ENCODE data around the gene MEX3A. TPM values are rescaled to one million over a fixed set of nuclear protein-coding genes. Genes with fewer than 3 reads are reported as not detected.
A peak's percentile ranks its signal among the peaks of the same experiment; 100 is the strongest.

Gene MEX3A, protein sequence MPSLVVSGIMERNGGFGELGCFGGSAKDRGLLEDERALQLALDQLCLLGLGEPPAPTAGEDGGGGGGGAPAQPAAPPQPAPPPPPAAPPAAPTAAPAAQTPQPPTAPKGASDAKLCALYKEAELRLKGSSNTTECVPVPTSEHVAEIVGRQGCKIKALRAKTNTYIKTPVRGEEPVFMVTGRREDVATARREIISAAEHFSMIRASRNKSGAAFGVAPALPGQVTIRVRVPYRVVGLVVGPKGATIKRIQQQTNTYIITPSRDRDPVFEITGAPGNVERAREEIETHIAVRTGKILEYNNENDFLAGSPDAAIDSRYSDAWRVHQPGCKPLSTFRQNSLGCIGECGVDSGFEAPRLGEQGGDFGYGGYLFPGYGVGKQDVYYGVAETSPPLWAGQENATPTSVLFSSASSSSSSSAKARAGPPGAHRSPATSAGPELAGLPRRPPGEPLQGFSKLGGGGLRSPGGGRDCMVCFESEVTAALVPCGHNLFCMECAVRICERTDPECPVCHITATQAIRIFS
- total RNA-seq = under 1 TPM; 0.15 to 0.47 TPM

DNA sequence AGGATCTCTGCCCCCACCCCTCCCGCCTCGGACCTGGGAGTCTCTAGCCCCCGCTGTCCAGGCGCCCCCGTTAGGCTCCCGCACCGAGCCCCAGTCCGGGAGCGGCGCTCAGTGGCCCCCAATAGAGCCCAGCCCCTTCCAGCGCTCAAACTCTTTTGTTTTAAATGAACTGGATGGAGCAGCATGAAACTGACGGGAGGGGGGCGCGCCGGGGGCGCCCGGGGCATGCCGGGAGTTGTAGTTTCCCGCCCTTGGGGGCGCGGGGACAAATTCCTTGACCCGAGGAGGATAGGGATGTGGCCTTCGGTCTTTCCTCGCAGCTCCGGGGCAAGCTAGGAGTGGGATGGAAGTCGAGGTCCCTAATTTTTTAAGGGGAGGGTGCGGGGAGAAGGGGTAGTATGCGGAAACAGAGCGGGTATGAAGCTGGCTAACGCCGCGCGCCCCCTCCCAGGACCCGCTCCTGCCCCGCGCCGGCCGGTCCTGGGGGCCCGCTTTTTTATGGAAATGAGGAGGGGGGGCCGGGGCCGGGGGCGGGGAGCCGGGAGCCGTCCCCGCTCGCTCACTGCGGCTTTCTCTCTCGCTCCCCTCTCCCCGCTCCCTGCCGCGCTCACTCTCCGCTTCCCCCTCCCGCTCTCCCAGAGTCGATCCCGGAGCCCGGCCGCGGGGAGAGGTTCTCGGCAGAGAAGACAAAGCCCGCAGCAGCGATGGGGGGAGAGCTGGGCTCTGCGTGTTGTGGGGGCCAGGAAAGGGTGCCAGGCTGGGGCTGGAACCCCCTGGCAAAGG, at the start of gene MEX3A:
TSS of gene MEX3A (minus strand) at position 157 of the 783 bp plus-strand sequence. CDS start 467 bp downstream, outside the sequence.
- TF ChIP-seq, protein P1, sequence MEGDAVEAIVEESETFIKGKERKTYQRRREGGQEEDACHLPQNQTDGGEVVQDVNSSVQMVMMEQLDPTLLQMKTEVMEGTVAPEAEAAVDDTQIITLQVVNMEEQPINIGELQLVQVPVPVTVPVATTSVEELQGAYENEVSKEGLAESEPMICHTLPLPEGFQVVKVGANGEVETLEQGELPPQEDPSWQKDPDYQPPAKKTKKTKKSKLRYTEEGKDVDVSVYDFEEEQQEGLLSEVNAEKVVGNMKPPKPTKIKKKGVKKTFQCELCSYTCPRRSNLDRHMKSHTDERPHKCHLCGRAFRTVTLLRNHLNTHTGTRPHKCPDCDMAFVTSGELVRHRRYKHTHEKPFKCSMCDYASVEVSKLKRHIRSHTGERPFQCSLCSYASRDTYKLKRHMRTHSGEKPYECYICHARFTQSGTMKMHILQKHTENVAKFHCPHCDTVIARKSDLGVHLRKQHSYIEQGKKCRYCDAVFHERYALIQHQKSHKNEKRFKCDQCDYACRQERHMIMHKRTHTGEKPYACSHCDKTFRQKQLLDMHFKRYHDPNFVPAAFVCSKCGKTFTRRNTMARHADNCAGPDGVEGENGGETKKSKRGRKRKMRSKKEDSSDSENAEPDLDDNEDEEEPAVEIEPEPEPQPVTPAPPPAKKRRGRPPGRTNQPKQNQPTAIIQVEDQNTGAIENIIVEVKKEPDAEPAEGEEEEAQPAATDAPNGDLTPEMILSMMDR (IDR thresholded peaks at IDR 0.05) = peak in 1 of 2 donors; percentile 17
- H3K4me1 ChIP-seq = peaks cover 0 to 23% of the 10 kb centered on the region in 2 donors
- no peaks in the 10 kb centered on the region for H3K27me3 ChIP-seq
- H3K27ac ChIP-seq = peak within 1 kb of the TSS; percentile 3 to 62
- DNase-seq (ENCODE audit: low spot score) = peak; percentile 81
- no peaks in the 10 kb centered on the region for H3K36me3 ChIP-seq
- H3K9me3 ChIP-seq = no peaks in the 10 kb centered on the region
- peak within 1 kb of the TSS; percentile 59 to 81 for H3K4me3 ChIP-seq

DNA sequence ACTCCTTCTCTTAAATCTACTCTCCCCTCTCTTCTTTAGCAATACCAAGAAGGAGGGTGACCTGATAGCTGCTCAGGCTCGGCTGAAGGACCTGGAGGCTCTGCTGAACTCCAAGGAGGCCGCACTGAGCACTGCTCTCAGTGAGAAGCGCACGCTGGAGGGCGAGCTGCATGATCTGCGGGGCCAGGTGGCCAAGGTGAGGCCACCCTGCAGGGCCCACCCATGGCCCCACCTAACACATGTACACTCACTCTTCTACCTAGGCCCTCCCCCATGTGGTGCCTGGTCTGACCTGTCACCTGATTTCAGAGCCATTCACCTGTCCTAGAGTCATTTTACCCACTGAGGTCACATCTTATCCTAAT, 48.3 kb upstream of the MEX3A start:
- H3K4me3 ChIP-seq = no peak overlapping the region
- peaks cover 53% of the 10 kb centered on the region for H3K36me3 ChIP-seq

DNA sequence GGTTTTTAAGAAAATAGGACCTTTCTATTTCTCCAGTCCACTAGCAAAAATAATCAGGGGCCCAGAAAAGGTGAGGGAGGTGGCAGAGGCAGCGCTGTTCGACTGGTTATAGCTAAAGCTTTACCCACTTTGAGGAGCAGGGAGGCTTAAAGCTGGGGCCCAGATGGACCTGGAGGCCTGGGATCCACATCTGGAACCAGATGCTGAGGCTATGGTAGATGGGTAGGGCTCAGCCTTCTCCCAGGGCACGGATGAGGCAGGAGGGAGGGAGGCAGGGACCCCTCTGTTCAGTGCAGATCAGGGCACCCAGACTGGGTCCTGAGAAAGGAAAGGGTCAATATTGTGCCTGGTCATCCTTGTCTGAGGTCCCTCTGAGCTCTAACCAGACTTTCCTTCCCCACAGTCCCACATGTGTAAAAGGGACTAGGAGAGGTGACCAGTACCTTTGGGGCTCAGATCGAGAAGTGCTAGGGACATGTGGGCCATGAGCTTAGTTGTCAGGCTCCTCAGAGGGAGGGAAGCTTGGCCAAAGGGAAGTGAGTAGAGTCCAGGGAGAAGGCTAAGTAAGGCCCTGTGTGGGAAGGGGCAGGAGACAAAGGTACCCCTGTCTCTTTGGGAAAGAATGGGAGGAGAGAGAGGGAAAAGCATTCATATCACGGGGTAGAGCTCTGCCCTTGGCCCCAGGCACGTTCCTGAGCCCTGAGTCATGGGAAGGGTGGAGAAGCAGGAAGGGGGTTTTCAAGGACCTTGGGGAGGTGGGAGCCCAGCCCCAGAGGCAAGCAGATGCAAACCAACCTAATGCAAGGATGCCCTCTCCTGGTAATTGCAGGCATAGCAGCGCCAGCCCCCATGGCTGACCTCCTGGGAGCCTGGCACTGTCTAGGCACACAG, 47.7 kb upstream of the MEX3A start:
- TF ChIP-seq, protein P1 (IDR thresholded peaks at IDR 0.05) = peak; percentile 92 to 99
- Histone ChIP-seq H3K36me3 (peaks cover 46% of the 10 kb centered on the region), H3K4me1 (peaks cover 0 to 63% of the 10 kb centered on the region in 2 donors), H3K9me3 (no peaks in the 10 kb centered on the region), H3K27me3 (no peaks in the 10 kb centered on the region), H3K27ac (peak overlapping the region; percentile 97 to 100), H3K4me3 (peak overlapping the region; percentile 4 to 32)
- peak; percentile 94 for DNase-seq (ENCODE audit: low spot score)

More for the DNA sequence above, 48.3 kb upstream of the MEX3A start:
- no peaks in the 10 kb centered on the region for H3K9me3 ChIP-seq
- H3K27ac ChIP-seq = peak overlapping the region; percentile 97 to 100
- TF ChIP-seq, protein P1 (IDR thresholded peaks at IDR 0.05) = peak in 1 of 2 donors; percentile 38
- H3K27me3 ChIP-seq = no peaks in the 10 kb centered on the region
- peaks cover 0 to 57% of the 10 kb centered on the region in 2 donors for H3K4me1 ChIP-seq
- no peak for DNase-seq (ENCODE audit: low spot score)

DNA sequence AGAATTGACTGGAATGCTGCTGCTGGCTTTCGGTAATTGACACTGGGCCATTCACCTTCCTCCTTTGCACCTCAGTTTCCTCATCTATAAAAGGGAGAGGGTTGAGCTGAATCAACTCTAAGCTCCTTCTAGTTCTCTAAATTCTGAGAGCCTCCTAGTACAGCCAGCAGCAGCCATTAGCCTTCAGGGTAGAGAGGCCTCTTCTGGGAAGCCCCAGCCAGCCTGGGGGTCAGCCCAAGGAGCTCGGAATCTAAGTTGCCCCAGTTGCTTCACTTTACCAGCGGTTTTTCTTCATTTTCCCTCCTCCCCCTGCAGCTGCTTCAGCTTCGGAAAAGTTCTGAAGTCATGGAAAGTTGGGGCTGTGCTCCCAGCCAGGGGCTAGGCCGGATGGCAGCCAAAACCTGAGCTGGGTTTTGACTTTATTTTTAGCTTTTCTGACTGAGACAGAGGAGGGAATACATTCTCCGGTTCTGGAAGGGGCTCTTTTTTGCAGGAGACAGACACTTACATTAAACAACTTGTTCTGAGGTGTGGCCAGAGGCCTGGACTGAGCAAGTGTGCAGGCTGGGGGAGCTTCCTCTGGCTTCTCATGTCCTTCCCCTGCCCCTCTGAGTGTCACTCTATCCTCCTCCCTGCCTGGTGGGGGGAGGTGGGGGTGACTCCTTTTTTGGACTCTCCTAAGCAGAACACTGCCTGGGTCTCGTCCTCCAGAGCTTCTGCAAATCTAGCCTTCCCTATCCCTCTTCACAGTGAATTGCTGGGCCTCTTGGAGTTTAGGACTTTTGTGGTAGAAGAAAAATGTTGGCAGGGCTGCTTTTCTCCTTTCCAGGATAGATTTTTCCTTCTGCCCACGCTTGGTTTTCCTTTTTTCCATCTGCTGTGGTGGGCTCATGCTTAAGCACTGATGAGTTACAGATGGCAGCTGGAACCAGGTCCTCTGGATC, 46.7 kb upstream of the MEX3A start:
- Histone ChIP-seq H3K4me1 (peaks cover 0 to 73% of the 10 kb centered on the region in 2 donors), H3K9me3 (no peaks in the 10 kb centered on the region), H3K27me3 (no peaks in the 10 kb centered on the region), H3K36me3 (peaks cover 36% of the 10 kb centered on the region), H3K27ac (peak overlapping the region; percentile 97 to 100), H3K4me3 (peak overlapping the region in 1 of 2 donors; percentile 32)
- DNase-seq (ENCODE audit: low spot score) = peak; percentile 84
- TF ChIP-seq, protein P1 (IDR thresholded peaks at IDR 0.05) = no peak

Measured in right atrium auricular region (tissue), 2 donors.